K562 (cell line): ENCODE results near the gene TLL1.

Source experiments
- ATF7 ChIP-seq: fragments of 450-650 bp; IDR thresholded peaks from 2 replicates; pipeline ENCODE4 v1.7.1; 2014; ENCODE audit warnings: mild to moderate bottlenecking, moderate library complexity
- BHLHE40 ChIP-seq: IDR thresholded peaks from 2 replicates; pipeline ENCODE4 v1.6.1; 2011; ENCODE audit warnings: low read length, improper control_type of control experiment
- E2F3 ChIP-seq: fragments of 250-450 bp; sonication (Bioruptor Pico); IDR thresholded peaks from 2 replicates; pipeline ENCODE4 v1.4.0; 2020; ENCODE audit warnings: mild to moderate bottlenecking
- EZH2 ChIP-seq: IDR thresholded peaks from 2 replicates; pipeline ENCODE4 v1.6.1; 2012; ENCODE audit warnings: low read depth, mild to moderate bottlenecking, inconsistent platforms, low read length, borderline replicate concordance
- NCOA2 ChIP-seq, 2 experiments: fragments of 450-650 bp; IDR thresholded peaks; 2 replicates each; pipeline ENCODE4 v1.6.1; 2018; ENCODE audit warnings: mild to moderate bottlenecking in 2 of 2, moderate library complexity in 1 of 2; ENCODE audit not compliant: partially characterized antibody in 2 of 2
- TAF1 ChIP-seq: IDR thresholded peaks from 2 replicates; pipeline ENCODE4 v1.6.1; 2011; ENCODE audit warnings: mild to moderate bottlenecking, low read length, moderate library complexity; ENCODE audit not compliant: insufficient read depth, control insufficient read depth, severe bottlenecking; ENCODE audit errors: extremely low read depth
- YY1 ChIP-seq, 3 experiments: IDR thresholded peaks; 2 replicates each; pipeline ENCODE4 v1.6.1; 2011; ENCODE audit warnings: low read length in 2 of 3, mild to moderate bottlenecking in 2 of 3, moderate library complexity in 2 of 3, borderline replicate concordance in 1 of 3, control low read depth in 1 of 3, low read depth in 1 of 3; ENCODE audit not compliant: insufficient read depth in 3 of 3, insufficient replicate concordance in 2 of 3, control insufficient read depth in 1 of 3, insufficient read length in 1 of 3; ENCODE audit errors: extremely low read depth in 1 of 3
- ZFP30 ChIP-seq: fragments of 250-450 bp; sonication (Bioruptor Pico); IDR thresholded peaks from 2 replicates; pipeline ENCODE4 v1.8.0; 2022; ENCODE audit warnings: moderate library complexity, mild to moderate bottlenecking, inconsistent platforms, borderline replicate concordance
- ZMIZ1 ChIP-seq, 2 experiments: fragments of 150-350 bp in 1 of 2; IDR thresholded peaks; 2 replicates each; pipeline ENCODE4 v1.6.1; 2012 to 2016; ENCODE audit warnings: low read depth in 2 of 2, low read length in 2 of 2, mild to moderate bottlenecking in 1 of 2, moderate library complexity in 1 of 2
- ZNF707 ChIP-seq: fragments of 250-450 bp; sonication (Bioruptor Pico); conservative IDR thresholded peaks from 2 replicates; pipeline ENCODE4 v1.8.0; 2022; ENCODE audit warnings: inconsistent platforms, mild to moderate bottlenecking, moderate library complexity
- TF ChIP-seq, protein P1 (sequence below), 3 experiments: IDR thresholded peaks in 2 of 3; conservative IDR thresholded peaks in 1 of 3; 2 replicates each; pipeline ENCODE4 v1.5.1; 2011 to 2012; ENCODE audit warnings: low read length in 3 of 3, mild to moderate bottlenecking in 3 of 3, control low read depth in 2 of 3, improper control_type of control experiment in 1 of 3, inconsistent platforms in 1 of 3, low read depth in 1 of 3, mixed read lengths in 1 of 3, moderate library complexity in 1 of 3; ENCODE audit not compliant: insufficient read depth in 2 of 3

DNA sequence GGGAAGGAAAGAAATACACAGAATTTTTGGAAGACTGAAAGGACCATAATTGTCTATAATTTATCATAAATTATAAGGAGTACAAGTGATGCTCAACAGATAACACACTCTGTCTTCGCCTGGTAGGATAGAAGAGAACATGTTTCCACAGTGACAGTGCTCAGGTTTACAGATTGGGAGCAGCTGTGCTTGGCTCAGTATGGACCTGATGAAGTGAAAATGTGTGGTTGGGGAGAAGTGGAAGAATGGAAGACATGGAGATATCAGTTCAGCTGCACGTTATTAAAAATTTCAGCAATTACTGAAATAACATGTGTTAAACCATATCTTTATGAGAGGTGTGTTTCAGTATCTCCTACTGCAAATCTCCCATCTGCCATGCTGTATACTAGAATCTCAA lies 90.6 kb downstream of the TLL1 start:
- no peak for TF ChIP-seq BHLHE40
- TF ChIP-seq, protein P1, sequence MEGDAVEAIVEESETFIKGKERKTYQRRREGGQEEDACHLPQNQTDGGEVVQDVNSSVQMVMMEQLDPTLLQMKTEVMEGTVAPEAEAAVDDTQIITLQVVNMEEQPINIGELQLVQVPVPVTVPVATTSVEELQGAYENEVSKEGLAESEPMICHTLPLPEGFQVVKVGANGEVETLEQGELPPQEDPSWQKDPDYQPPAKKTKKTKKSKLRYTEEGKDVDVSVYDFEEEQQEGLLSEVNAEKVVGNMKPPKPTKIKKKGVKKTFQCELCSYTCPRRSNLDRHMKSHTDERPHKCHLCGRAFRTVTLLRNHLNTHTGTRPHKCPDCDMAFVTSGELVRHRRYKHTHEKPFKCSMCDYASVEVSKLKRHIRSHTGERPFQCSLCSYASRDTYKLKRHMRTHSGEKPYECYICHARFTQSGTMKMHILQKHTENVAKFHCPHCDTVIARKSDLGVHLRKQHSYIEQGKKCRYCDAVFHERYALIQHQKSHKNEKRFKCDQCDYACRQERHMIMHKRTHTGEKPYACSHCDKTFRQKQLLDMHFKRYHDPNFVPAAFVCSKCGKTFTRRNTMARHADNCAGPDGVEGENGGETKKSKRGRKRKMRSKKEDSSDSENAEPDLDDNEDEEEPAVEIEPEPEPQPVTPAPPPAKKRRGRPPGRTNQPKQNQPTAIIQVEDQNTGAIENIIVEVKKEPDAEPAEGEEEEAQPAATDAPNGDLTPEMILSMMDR (IDR thresholded peaks at IDR 0.05 in 2 of 3, conservative IDR thresholded peaks at IDR 0.05 in 1 of 3; ENCODE audit: insufficient read depth in 2 of 3, low read depth in 1 of 3, low read length in 3 of 3), result no peak
- no peak for TF ChIP-seq E2F3
- no peak for TF ChIP-seq YY1 (IDR thresholded peaks at IDR 0.05; ENCODE audit: borderline replicate concordance in 1 of 3, control insufficient read depth in 1 of 3, extremely low read depth in 1 of 3, insufficient read depth in 3 of 3, insufficient read length in 1 of 3, insufficient replicate concordance in 2 of 3, low read depth in 1 of 3, low read length in 2 of 3)
- TF ChIP-seq ZMIZ1 (IDR thresholded peaks at IDR 0.05; ENCODE audit: low read depth in 2 of 2, low read length in 2 of 2), result no peak
- no peak for TF ChIP-seq ATF7
- TF ChIP-seq EZH2, result no peak
- no peak for TF ChIP-seq TAF1
- no peak for TF ChIP-seq ZNF707 (CRISPR knock-in tag)
- TF ChIP-seq ZFP30, result no peak
- TF ChIP-seq NCOA2 (IDR thresholded peaks at IDR 0.05; ENCODE audit: partially characterized antibody in 2 of 2), result no peak
